NCI-H2196 (cell line): ENCODE results near the gene GSTT4.
"Not testable (repeated sequence)": the region's sequence is repeated elsewhere in the genome, so short reads cannot be mapped to it uniquely, and the experiment has no call there.

ENCODE experiments used
- DNase-seq: peaks from one replicate; lab custom pipeline; 2025; ENCODE audit not compliant: unreplicated experiment; lab: John Stamatoyannopoulos, UW

Gene GSTT4

DNA sequence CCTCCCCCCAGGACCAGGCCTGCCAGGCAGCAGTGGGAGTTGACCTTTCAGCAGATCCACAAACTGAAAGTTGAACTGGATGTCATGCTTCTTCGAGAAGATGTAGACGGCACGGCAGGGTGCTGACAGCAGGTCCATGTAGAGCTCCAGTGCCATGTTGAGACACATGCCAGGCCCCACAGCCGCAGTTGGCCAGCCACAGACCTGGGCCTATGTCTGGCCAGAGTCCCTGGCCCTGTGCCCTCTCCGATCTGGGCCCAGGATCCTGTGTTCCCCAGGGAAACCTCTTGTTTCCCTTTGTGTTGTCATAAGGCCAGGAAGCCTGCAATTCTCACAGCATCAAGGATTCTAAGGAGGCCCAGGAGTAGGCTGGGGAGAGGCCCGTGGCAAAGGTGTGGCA is at the start of gene GSTT4:
Gene GSTT4 (minus strand): TSS at position 253 of the 400 bp plus-strand sequence. CDS start 97 bp downstream, at position 156.
- no peak for DNase-seq

DNA sequence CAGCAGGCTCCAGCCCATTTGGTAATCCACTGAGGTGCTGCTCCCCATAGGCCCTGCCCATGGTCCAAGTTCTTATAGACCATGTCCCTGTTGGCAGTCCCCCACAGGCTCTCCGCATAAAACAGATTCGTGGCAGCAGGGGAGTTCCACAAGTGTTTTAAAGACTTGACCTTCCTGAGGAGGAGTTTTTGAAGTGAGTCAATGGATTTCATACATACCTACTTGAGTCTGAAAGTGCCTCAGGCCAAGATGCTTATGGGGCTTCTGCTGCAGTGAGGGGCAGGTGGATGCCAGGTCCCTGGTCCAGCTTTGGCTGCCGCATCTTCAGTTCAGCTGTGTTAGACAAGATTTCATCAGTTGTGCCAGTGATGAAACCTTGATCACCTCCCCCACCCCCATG is 49.1 kb upstream of the GSTT4 start:
- no peak for DNase-seq

DNA sequence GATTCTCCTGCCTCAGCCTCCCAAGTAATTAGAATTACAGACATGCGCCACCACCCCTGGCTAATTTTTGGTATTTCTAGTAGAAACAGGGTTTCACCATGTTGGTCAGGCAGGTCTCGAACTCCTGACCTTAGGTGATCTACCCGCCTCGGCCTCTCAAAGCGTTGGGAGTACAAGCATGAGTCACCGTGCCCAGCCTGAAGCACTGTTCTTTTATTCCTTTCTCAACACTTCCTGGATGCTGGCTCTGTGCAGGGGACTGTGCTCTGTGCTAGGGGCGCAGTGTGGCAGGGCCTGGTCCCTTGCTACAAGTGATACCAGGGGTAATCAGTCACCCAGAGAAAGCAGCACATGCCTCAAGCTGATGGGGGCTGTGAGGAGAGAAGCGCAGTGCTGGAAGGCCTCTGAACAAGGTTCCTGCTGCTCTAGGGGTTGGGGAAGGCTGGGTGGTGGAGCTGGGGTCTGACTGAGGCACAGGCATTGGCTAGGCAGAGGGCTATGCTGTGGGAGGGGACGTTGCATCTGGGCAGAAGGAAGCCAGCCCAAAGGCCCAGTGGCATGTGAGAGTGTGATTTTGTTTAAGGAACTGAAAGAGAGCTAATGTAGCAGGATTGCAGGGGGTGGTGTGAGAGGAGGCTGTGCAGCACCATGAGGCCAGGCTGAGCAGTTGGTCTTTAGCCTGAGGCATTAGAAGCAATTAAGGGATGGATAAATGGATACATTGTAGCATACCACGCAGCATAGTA is 48.4 kb upstream of the GSTT4 start:
- DNase-seq: no peak

DNA sequence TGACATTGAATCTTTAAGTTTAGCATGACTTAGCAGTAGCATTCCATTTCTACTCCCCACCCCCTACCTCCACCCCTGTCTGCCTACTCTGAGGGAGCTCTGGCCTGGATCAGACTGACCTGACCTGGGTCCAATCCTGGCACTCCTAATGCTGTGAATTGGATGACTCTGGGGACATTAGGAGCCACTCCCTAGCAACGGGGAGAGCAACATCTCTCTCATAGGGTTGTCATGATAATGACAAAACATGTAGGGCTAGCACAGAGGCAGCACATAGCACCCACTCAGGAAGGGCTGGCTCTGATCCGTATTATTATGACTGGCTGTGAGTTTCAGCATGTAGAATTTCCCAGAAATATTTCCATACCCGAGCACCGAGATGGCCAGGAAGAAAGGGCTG is 46.3 kb upstream of the GSTT4 start:
- DNase-seq: no peak

DNA sequence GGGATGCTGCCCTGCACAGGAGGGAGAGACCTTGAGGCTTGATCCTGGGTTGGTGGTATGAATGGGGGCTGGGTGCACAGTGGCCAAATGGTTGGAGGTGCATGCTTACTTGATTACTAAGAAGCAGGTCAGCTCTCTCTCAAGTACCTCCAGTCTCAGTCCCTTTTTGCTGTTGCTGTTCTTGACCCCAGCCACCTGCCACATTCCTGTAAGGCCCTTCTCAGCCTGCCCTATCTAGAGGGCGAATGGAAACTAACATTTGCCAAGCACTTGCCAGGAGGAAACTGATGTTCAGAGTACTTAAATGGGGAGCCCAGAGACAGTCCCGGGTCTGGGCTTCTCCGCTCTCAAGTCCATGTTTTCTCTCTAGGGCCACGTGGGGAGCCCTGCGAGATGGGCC is 45.8 kb upstream of the GSTT4 start:
- DNase-seq: no peak

DNA sequence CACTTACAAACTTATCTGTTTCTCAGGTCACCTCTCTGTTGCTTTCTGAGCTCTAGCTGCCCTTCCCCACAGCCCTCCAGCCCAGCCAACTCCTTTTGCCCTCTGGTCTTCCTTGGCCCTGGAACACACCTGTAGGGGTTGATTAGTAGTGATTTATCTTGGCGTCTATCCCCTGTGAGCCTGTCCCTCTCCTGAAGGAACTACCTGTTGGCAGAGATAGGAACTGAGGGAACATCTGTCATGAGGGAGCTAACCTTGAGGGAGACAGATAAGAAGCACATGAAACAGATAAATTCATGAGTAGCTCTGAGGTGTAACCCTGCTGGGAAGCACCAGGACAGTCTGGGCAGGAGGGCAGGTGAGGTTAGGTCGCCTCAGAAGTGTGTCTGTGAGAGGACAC is 44.7 kb upstream of the GSTT4 start:
- DNase-seq: no peak

DNA sequence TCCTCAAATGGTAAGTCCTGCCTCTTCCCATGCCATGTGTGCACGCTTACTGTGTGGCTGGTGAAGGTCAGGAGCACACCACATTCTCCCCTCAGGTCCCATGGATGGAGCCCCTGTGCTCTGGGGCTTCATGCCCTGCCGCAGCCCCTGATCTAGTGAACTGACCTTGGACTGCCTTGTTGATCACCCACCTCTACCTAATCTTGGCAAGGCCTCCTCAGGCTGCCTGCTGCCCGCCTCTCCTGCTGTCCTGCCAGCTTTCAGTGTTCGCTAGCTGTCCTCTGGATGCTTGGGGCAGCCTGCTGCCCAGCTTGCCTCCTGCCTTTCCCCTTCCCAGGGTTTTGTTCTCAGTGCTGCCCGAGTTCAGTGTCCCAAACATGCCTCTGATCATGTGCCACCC is 44.0 kb upstream of the GSTT4 start:
- no peak for DNase-seq

DNA sequence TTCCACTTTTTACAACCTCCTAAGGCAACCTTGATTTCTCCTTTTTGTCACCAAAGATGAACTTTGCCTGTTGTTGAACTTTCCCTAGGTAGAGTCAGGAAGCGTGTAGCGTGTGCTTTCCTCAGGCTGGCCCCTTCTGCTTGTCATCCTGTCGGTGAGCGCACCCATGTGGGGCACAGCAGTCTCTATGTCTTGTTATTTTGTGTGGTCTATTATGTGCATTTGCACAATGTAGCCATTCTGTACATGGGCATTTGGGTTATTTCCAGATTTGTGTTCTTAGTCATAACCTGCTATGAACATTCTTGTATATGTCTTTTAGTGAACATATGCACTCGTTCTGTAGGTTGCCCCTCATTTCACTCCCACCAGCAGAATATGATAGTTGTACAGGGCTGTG is 40.8 kb upstream of the GSTT4 start:
- no peak for DNase-seq

DNA sequence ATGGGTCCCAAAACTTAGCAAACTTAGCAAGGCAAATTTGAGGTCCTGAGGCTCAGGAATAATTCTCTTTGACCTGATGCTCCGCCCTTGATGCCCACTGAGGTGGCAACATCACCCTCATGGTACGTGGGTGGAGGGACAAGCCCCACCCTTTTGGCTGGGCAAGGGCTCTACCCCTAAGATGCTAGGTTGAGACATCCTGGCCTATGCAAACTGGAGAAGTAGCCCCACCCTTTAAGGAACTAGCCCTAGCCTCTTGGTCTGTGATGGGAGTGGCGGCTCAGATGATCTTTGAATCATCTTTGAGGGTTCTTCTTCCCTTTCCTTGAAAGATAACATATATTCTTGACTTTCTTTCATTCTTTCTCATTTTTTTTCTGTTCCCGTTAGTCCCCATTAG is 38.7 kb upstream of the GSTT4 start:
- DNase-seq: no peak

DNA sequence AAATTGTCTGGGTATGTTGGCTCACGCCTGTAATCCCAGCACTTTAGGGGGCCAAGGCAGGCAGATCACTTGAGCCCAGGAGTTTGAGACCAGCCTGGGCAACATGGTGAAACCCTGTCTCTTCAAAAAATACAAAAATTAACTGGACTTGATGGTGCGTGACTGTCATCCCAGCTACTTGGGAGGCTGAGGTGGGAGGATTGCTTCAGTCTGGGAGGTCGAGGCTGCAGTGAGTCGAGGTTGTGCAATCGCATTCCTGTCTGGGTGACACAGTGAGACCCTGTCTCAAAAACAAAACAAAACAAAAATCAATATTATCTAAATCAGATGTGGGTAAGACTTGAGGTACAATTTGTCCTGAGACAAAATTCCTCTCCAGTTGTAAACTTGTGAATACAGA is 38.2 kb upstream of the GSTT4 start:
- not testable (repeated sequence) for DNase-seq

DNA sequence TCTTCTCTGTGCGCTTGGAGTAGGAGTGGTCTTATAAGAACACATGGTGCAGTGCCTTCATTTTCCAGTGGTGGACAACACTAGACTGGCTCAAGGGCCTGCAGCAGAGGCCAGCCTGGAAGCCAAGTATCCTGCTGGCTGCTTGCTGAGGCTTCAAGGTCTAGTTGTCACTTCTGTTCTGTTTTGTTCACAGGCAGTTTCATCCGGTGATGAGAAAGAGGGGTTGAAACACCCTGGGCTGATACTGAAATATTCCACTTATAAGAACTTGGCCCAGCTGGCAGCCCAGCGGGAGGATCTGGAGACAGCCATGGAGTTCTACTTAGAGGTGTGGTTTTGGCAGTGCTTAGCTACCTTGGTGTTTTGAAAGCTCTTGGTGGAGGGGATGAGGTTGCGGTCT is 35.7 kb upstream of the GSTT4 start:
- DNase-seq: no peak

DNA sequence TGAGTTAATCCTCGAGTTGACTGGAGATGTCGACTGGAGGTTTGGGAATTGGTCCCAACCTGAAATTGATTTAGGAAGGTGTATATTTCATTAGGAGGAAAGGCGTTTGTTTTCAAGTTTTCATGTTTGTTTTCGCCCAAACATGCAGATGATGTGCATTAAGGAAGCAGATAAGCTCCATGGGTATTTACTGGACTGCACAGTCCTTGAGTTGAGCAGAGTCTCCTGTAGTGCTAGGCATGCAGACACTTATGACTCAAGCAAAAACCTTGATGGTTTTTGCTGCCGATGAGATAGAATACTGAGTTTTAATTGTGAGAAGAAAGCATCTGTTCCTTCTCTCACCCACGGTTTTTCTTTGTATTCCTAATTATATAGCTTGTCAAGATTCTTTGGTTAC is 33.8 kb upstream of the GSTT4 start:
- no peak for DNase-seq

DNA sequence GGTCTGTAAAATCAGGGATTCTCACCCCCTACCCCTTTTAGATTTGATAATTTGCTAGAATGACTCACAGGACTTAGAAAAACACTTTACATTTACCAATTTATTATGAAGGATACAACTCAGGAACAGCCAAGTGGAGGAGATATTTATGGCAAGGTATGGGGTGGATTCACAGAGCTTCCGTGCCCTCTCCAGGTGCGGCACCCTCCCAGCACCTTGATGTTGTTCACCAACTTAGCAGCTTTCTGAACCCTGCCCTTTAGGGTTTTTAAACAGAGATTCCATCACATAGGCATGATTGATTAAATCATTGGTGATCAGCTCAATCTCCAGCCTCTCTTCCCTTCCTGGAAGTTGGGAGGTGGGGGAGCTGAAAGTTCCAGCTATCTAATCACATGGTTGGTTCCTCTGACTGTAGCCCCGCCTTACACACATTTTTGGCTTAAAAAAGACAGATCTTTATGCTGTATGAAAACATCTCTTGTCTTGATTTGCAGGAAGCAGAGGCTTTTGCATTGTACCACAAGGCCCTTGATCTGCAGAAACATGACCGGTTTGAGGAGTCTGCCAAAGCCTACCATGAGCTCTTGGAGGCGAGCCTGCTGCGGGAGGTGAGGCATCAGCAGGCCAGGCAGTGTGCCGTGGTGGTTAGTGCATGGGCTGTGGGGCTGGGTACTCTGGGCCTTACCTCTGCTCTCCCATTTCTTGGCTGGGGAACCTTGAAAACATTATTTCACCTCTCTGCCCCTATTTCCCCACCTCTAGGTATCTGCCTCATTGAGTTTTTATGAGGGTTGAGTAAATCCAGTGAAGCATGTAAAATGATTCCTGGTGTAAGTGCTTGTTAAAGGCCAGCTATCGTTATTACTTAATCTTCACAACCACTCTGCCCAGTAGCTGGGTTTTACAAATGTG is 32.9 kb upstream of the GSTT4 start:
- DNase-seq: no peak

DNA sequence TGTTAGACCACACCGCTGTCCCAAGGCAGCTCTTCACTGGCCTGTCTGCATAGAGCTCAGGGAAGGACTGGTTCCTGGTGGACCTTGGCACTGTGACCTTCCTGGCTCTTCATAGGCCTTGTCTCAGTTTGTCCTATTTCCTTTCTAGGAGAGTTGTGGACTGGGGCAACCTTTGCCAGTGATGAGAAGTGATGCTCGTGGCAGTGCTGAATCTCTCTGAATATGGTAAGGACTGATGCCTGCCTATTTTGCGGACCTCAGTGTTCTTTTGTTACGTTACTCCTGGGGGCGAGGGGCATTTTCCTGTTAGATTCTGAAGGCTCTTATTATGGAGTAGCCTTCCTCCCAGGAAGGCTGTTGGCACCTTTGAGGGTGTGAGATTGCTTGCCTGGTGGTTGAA is 30.0 kb upstream of the GSTT4 start:
- no peak for DNase-seq

DNA sequence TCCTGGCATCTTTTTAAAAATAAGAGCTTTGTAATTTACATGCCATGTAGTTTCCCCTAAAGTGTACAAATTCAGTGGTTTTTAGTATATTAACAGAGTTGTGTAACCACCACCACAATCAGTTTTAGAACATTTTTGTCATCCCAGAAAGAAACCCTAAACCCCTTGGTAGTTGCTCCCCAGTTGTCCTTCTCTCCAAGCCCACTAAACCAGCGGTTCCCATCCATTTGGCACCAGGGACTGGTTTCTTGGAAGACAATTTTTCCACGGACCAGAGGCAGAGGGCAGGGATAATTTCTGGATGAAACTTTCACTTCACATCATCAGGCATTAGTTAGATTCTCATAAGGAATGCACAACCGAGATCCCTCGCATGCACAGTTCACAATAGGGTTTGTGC is 28.5 kb upstream of the GSTT4 start:
- no peak for DNase-seq

DNA sequence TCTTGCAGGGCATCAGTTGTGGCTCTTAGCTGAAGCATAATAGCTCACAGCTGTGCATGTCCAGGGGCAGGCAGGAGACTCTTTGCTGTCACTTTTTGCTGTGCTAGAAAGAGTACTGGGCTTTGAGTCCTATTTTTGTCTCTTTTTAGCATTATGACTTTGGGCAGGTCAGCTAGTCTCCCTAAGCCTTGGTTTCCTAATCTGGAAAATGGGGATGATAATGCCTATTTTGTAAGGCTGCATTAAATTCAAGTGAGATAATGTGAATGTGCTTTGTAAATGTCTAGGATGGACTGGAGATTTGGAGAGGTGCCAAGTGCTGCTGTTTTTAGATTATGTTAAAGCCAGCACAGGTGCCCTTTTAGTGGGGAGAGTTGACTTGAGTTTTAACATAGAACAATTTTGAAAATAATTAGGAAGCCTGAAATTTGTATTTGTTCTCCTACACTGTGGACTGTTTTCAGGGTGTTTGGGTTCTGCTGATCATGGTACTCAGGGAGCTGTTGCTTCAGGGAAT is 25.0 kb upstream of the GSTT4 start:
- no peak for DNase-seq

DNA sequence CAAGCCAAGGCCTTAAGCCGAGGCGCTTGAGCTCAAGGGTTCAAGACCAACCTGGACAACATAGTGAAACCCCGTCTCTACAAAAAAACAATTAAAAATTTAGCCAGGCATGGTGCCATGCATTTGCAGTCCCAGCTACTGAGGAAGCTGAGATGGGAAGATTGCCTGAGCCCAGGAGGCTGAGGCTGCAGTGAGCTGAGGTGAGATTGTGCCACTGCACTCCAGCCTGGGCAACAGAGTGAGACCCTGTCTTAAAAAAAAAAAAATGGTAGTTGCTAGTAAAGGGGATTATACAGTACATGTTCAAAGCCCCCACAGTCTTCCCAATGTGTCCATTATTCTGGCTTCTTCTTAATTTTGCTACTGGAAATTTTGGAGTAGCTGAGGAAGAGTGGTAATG is 24.1 kb upstream of the GSTT4 start:
- DNase-seq: no peak

DNA sequence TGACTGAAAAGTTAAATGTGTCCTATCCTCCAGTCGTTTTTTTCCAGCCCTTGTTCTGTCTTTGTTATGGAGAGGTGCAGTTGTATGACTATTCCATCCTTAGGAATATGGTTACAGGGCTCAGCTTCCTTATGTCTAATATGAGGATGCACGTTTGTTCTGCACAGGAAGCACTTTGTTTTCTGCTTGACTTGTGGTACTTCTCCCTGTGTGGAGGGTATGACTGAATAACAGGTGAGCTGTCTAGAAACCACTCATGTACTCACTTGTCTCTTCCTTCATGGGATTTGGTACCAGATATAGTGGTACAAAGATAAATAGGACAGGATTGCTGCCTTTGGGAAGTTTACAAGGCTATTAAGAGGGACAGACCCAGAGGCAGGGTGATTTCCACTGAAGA is 23.3 kb upstream of the GSTT4 start:
- DNase-seq: no peak

DNA sequence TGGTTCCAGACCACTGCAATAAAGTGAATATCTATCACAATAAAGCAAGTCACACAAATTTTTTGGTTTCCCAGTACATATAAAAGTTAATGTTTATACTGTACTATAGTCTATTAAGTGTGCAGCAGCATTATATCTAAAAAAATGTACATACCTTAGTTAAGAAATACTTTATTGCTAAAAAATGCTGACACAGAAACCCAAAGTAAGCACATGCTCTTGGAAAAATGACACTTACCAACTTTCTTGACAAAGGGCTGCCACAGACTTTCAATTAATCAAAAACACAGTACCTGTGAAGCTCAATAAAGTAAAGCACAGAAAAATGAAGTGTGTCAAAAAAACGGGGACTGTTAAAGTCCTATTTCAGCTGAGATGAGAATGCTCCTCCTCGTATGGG is 22.7 kb upstream of the GSTT4 start:
- DNase-seq: no peak

DNA sequence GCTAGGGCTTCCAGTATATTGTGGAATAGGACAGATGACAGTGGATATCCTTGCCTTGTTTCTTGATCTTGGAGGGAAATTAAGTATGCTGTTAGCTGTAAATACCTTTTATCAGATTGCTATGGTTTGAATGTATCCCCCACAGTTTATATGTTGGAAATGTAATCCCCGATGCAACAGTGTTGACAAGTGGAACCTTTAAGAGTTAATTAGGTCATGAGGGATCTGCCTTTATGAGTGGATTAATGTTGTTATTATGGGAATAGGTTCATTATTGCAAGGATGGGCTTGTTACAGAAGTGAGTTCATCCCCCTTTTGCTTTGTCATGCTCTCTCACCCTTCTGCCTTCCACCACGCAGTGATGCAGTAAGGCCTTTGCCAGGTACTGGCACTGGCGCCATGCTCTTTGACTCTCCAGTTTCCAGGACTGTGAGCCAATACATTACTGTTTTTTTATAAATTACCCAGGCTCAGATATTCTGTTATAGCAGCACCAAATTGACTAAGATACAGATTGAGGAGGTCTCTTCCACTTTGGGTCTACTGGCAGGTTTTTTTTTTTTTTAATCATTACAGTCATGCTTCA is 22.2 kb upstream of the GSTT4 start:
- no peak for DNase-seq

DNA sequence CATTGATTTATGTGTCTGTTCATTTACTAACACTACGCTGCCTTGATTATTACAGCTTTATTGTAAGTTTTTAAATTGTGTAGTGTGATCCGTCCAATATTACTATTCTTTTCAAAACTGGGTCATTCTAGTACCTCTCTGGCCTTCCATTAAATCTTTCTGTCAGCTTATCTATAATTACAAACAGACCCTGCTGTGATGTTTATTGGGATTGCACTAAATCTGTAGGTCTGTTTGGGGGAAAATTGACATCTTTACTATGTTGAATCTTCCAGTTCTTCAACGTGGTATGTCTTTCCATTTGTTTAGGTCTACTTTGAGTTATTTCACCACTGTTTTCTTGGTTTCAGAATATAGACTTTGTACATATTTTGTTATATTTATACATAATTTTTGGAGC is 21.5 kb upstream of the GSTT4 start:
- DNase-seq: no peak

DNA sequence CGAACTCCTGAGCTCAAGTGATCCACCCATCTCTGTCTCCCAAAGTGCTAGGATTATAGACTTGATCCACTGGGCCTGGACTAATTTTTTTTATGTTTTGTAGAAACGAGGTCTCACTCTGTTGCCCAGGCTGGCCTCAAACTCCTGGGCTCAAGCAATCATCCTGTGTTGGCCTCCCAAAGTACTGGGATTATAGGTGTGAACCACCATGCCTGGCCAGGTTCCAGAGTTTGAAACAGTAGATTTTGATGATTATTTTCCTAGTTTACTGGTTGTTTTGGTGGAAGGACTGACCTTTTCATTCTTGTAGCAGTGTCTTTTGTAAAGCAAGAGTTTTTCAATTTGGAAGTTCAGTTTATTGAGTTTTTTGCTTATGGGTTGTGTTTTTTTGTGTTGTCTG is 20.8 kb upstream of the GSTT4 start:
- no peak for DNase-seq
